Measurements from ENCODE around the gene HMGA1.
"Not testable (repeated sequence)": the region's sequence is repeated elsewhere in the genome, so short reads cannot be mapped to it uniquely, and the experiment has no call there.

The HMGA1 gene

DNA sequence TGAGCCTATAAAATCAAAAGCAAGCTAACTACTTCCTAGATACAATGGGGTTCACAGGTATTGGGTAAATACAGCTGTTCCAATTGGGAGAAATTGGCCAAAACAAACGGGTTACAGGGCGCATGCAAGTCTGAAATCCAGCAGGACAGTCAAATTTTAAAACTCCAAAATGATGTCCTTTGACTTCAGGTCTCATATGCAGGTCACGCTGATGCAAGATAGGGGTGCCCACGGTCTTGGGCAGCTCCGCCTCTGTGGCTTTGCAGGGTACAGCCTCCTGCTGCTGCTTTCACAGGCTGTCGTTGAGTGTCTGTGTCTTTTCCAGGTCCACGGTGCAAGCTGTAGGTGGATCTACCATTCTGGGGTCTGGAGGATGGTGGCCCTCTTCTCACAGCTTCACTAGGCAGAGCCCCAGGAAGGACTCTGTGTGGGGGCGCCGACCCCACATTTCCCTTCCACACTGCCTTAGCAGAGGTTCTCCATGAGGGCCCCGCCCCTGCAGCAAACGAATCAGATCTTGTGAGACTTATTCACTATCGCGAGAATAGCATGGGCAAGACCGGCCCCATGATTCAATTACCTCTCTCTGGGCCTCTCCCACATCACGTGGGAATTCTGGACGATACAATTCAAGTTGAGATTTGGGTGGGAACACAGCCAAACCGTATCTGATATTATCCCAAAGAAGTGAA is 24.0 kb downstream of the HMGA1 start:
- DNase-seq (ENCODE audit: low read depth): no peak

DNA sequence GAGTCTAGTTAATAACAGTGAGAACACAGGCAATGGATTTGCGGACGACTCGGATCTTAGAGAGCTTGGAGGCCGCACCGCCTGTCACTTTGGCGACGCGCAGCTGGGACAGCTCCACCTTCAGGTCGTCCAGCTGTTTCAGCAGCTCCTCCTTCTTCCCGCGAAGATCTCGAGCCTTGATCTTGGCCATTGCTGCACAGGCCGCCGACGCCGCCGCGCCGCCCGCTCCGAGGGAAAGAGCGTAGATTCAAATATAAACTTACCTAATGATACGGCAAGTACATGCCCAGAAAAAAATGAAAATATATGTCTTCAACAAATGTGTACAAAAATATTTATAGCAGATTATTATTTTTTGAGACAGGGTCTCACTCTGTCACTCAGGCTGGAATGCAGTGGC is 26.8 kb downstream of the HMGA1 start:
- not testable (repeated sequence) for DNase-seq (ENCODE audit: low read depth)

DNA sequence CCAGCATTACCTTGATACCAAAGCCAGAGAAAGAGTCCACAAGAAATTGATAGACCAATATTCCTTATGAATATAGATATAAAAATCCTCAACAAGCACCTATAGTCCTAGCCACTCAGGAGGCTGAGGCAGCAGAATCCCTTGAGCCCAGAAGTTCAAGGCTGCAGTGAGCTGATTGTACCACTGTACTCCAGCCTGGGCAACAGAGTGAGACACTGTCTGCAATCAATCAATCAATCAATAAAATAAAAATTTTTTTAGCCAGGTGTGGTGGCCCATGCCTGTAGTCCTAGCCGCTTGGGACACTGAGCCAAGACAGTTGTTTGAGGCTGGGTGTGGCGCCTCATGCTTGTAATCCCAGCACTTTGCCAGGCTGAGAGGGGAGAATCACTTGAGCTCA is 31.1 kb downstream of the HMGA1 start:
- DNase-seq (ENCODE audit: low read depth): no peak

DNA sequence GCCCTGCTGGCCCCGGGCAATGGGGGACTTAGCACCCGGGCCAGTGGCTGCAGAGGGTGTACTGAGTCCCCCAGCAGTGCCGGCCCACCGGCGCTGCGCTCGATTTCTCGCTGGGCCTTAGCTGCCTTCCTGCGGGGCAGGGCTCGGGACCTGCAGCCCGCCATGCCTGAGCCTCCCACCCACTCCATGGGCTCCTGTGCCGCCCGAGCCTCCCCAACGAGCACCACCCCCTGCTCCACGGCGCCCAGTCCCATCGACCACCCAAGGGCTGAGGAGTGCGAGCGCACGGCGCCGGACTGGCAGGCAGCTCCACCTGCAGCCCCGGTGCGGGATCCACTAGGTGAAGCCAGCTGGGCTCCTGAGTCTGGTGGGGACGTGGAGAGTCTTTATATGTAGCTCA is 32.5 kb downstream of the HMGA1 start:
- DNase-seq (ENCODE audit: low read depth): not testable (repeated sequence)

DNA sequence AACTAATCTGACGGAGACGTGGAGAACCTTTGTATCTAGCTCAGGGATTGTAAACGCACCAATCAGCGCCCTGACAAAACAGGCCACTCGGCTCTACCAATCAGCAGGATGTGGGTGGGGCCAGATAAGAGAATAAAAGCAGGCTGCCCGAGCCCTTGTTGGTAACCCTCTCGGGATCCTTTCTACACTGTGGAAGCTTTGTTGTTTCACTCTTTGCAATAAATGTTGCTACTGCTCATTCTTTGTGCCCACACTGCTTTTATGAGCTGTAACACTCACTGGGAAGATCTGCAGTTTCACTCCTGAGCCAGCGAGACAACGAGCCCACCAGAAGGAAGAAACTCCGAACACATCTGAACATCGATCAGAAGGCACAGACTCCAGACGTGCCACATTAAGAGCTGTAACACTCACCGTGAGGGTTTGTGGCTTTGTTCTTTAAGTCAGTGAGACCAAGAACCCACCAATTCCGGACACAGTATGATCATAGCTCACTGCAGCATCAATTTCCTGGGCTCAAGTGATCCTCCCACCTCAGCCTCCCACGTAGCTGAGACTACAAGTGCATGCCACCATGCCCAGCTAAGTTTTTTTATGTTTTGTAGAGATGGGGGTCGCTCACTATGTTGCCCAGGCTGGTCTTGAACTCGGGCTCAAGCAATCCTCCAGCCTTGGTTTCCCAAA is 33.1 kb downstream of the HMGA1 start:
- not testable (repeated sequence) for DNase-seq (ENCODE audit: low read depth)

DNA sequence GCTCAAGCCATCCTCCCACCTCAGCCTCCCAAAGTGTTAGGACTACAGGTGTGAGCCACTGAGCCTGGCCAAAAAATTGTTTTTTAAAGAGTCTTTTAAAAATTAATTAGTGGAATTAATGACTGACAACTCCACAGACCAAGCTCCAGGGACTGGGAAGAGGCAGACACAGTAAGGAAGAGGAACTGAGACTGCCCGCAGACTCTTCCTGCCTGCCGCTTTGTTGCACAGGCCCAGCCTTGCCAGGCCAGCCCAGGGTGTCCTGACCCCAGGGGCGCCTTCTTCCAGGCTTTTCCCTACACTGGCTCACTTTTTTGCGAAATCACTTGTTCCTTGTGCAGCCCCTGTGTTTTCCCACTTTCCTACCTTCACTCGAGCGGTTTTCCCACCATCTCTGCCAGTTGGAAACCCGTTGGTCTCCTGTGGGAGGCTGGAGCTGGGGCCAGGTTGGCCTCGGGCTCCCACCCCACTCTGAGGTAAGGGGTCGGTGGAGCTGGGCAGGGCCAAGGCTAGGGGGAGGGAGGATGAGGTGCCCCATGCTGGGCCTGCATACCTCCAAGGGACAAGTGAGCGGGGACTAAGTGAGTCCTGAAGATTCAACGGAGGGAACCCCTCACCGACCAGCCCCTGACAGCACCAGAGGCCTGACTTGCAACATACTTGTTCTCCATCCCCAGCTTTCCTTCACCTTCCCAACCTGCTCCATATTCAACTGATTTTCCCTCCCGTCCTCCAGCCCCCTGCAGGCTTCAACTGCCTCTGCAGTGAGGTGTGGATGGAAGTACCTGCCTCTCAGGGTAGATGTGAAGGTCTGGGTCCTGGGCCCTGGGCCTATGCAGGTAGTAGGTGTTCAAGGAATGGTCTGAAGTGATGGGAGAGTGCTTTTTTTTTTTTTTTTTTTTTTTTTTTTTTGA is 35.6 kb downstream of the HMGA1 start:
- DNase-seq (ENCODE audit: low read depth): no peak

DNA sequence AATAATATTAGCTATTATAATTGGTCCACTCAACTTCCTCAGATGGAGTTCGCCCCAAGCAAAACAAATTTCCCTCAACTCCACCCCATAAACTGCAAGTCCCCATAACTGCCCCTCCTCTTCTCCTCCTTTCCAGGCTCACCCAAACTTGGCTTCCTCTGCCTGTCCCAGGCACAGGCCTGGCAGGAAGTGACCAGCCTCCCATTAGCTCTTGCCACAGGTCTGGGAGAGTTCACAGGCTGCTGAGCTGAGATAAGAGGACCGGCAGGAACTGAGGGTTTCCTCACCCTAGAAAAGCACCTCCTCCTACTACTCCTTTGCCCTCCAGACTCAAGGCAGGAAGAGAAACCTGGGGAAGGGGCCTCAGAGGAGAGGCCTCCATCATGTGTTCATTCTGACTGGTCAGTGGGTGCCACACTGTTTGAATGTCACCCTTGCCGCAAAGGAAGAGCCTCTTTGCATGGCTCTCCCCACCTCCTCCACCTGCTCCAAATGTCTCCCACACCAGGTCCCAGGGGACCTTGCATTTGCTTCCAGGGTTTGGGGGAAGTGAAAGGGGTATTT is 36.7 kb downstream of the HMGA1 start:
- DNase-seq (ENCODE audit: low read depth): no peak

DNA sequence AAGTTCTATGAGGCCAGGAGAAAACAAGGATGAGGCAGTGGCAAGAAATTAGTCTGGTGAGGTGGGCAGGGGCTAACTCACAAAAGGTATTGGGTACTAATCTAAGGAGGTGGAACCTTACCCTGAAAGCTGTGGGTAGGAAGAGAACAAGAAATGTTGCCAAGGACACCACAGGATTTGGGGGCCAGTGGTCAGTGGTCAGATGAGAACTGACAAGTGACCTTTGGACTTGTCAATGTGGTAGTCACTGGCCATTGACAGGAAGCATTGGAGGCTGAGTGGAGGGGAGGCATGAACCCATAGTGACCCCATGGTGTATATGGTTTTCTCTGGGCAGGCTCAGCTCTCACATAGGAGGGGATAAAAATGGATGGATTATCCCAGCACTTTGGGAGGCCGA is 37.5 kb downstream of the HMGA1 start:
- no peak for DNase-seq (ENCODE audit: low read depth)

DNA sequence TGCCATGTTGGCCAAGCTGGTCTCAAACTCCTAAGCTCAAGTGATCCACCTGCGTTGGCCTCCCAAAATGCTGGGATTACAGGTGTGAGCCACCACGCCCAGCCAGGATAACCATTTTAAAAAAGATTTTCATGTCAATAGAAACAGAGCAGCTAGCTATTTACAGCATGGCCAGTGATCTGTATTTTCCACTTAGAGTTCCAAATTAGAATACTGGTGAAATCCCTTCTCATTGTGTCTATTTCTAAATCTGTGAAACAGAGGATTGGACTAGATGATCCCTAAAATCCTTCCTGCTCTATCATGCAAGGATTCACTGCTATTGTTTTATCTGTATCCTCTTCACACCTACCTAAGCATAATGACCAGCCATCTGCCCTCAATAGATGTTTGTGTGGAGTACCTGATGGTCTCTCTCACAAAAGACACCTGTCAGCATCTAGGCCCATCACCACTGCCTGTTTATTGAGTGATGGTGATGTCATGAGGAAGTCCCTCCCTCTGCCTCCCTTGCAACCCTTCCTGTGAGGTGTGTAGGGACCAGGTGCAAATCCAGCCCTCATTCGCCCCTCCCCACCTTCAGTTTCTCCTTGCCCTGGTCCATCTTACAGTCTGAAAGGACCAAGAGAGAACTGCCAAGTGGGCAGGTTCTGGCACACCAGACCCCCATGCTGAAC is 38.6 kb downstream of the HMGA1 start:
- DNase-seq (ENCODE audit: low read depth): no peak

DNA sequence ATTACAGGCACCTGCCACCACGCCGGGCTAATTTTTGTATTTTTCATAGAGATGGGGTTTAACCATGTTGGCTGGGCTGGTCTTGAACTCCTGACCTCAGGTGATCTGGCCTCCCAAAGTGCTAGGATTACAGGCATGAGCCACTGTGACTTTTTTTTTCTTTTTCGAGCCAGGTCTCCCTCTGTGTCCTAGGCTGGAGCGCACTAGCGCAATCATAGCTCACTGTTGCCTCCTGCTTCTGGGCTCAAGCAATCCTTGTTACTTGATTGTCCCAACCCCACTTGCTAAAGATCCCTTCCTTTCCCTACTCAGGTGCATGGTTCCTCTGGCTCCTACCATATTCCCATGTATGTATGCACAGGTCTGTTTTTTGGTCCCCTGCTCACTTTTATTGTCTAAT is 39.5 kb downstream of the HMGA1 start:
- DNase-seq (ENCODE audit: low read depth): no peak

DNA sequence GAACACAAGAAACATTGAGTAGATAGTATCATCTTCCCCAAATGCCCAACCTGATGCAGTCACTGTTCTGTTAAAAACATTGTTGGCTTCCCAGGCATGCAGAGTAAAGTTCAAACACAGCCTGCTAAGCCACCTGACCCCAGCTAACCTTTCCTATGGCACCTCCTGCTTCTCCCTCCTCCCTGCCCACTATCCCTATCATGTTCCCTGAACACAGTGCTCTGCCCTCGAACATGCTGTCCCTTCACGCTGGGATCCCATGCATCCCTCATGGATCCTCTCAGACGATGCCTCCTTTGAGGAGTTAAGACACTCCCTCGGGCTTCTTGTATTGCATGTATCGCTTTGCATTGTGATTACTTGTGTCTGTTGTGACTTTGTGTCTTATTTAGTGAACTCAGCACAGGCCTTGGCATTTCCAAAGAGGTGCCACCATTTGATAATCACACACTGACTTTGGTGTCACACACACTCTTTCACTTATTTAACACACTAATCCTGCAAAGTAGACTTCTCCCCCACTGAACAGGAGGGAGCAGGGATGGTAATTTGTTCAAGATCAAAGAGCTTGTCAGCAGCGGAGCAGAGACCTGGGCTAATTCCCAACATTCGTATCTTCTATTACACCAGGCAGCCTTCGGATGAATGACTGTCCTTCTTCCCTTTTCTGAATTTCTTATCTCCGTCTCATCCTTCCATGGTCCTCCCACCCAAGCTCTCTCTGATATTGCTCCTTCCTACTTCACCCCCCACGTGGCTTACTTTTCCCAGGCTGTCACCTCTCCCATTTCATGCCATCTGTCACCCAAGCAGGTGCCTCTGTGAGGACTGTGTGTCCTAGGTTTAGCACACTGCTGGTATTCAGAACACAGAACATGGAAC is 40.4 kb downstream of the HMGA1 start:
- no peak for DNase-seq (ENCODE audit: low read depth)

DNA sequence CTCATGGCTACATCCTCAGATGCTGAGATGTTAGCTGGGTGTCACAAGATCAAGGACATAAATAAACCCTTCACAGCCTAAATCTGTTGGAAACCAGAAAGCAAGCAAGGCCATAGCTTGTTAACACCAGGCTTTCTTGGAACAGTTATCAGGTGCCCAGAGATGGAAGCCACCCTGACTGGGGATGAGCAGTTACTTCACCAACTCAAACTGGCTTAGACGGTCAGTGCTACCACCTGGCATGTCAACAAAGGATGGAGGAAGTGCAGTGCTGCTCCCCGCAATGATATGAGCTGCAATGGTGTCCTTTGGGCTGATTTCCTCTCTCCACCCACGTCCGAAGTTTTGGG is 41.1 kb downstream of the HMGA1 start:
- DNase-seq (ENCODE audit: low read depth): no peak

DNA sequence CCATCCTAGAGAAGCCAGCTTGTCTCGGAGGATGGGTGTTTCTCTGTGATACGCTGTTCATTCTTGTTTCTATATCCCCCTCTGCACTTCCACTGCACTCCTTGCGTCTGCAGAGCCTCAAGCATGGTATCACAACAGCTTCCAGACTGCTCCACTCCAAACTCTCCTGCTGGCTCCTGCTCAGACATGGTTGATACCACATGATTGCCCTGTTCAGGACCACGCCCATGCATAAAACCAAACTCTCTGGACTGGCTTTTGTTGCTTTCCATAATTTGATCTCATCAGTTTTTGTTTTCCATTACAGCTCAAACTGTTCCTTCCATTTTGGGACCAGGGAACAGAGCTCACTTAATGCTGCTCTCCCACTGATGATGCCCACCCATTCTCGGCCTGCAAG is 42.2 kb downstream of the HMGA1 start:
- no peak for DNase-seq (ENCODE audit: low read depth)

DNA sequence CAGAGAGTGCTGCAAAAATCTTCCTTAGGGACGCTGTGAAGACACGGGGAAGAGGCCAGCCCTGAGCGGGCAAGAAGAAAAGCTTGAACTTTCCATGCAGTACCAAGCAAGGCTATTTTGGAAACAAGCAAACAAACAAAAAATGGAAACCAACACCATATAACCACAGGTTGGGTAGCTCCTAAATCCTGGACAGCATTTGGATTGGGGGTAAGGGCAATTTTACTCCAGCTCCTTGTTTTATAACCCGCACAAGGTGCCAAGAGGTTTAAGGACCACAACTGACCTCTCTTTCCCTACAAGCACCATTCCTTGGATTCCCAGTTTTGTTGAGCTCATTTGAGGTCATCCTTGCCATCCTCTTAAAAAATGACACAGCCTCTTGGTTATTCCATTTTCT is 43.5 kb downstream of the HMGA1 start:
- no peak for DNase-seq (ENCODE audit: low read depth)

DNA sequence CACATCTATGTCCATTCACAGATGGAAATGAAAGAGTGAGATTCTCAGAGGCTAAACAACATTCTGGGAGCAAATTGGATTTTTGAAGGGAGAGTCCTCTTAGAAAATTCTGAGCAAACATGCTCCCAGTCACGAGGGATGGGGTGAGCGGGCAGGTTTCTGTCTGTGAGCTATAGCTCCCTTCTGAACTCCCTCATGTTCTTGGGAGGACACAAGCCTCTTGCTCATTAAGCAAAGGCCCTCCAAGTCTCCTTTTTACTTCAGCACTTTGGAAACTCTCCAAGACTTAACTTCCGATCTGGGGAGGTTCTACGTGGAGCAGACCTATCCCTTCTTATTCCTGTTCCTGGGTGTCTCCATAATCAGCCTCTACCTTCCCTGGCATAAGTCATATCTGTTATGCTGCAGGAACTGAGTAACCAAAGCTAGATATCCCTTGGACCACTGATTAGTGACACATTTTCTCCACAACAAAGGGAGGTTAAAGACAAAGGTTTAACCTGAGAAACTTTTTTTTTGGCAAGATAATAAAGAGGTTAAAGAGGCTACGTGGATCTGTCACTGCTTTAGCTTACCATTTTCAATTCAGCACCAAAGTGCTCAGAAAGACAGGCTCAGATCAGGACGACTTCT is 45.1 kb downstream of the HMGA1 start:
- no peak for DNase-seq (ENCODE audit: low read depth)

DNA sequence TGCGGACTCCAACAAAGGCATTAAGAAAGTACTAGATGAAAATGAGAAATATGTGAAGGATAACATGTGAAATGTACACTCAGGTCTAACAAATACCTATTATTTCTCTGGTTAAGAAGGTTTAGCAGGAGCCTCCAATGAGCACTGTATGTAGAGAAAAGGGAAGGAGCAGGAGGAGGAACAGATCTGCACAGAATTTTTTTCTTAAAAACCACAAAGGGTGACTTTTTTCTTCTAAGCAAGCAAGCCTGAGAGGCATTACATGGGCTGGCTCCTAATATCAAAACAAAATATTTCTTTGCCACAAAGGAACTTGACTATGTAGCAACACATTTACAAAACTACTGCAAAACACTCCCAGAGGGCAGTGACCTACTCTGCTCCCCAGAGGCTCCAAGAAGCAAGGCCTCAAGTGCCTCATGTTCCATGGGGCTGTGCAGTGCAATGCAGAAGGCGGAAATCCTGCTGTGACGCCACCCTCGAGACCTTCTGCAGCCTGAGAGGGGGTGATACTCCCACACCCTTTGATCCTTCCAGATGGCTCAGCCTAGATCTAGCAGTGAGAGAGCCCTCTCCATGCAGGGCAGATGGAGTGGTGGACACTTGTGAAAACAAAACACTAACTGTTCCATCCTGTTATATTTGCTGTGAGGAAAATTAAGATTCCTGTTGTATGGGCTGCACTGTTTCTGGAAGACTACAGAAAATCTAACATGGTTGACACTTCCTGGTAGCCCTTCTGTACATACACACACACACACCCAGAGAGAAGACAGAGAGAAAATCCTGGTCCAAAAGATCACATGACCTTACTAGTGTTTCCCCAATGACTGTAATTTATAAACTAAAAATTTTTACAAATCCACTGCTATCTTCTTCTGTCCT is 48.1 kb downstream of the HMGA1 start:
- no peak for DNase-seq (ENCODE audit: low read depth)

DNA sequence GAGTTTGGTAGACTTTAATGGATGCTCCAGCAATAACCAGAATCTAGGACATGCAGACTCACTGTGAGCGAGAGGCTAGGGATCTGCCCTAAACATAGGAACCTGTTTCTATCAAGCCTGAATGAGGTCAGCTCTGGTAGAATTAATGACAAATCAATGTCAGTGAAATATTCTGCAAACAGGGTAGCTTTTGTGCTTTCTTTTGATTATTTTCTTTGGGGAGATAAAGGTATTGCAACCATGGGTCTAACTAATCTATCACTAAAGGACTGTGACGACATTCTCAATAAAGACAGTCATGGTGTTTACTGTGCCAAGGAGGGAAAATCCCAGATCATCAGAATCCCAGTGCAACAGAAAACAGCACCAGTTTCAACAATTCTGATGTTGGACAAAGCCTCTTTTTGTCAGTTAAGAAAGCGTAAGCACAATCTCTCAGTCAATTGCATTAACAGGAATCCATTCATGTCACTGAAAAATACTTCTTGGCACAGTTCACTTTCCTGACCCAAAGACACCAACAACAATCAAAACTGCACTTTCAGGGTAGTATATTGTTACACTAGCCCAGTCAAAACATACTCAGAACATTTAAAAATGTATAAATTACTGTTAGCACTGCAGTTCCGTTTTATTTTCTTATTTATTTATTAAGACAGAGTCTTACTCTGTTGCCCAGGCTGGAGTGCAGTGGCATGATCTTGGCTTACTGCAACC is 48.9 kb downstream of the HMGA1 start:
- no peak for DNase-seq (ENCODE audit: low read depth)

DNA sequence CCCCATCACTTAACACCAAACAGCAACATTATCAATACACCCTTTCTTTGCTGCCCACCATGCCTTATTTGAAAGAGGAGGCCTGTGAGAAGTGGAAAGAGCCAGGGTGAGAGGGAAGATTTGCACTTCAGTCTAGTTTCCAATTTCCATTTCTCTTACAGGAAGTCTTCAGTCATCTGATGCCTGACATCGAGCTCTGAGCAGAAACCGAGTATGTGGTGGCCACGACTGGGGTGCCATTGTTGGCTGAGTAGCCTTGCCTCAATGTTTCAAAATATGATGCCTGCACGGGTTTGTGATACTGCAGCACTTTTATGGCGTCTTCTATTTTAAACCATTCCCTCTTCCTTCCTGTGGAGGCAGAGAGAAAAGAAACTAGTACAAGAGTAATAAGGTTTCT is 51.9 kb downstream of the HMGA1 start:
- DNase-seq (ENCODE audit: low read depth): no peak

DNA sequence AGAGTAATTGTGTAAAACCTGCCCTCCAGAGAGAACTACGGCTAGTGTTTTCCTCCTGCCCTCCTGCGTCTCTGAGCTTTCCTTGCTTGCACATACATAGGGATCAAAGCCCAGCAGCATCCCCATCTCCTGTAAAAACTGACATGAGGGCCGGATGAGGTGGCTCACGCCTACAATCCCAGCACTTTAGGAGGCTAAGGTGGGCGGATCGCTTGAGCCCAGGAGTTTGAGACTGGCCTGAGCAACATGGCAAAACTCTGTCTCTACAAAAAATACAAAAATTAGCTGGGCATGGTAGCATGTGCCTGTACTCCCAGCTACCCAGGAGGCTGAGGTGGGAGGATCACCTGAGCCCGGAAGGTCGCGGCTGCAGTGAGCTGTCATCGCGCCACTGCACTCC is 52.5 kb downstream of the HMGA1 start:
- DNase-seq (ENCODE audit: low read depth): no peak
